KMS-11 (cell line): ENCODE data around the gene SMLR1.
A peak's percentile ranks its signal among the peaks of the same experiment; 100 is the strongest.

ENCODE experiments used
- H2AFZ ChIP-seq: fragments of 200-600 bp; sonication (generic); 2 replicates; pipeline ENCODE4 v1.6.1; 2016; ENCODE audit warnings: antibody characterized with exemption, mixed run types, low read depth
- H3K27ac ChIP-seq: fragments of 200-600 bp; sonication (generic); 2 replicates; pipeline ENCODE4 v1.6.1; 2016; ENCODE audit warnings: mild to moderate bottlenecking, mixed run types
- H3K27me3 ChIP-seq: fragments of 200-600 bp; sonication (generic); 2 replicates; pipeline ENCODE4 v1.6.1; 2017; ENCODE audit warnings: mild to moderate bottlenecking, low read depth, mixed run types, moderate library complexity; ENCODE audit not compliant: insufficient read depth
- H3K36me3 ChIP-seq: fragments of 200-600 bp; sonication (generic); 2 replicates; pipeline ENCODE4 v1.6.1; 2017; ENCODE audit warnings: mild to moderate bottlenecking, mixed run types; ENCODE audit not compliant: insufficient read depth
- H3K4me1 ChIP-seq: fragments of 200-600 bp; sonication (generic); 2 replicates; pipeline ENCODE4 v1.6.1; 2016; ENCODE audit warnings: mild to moderate bottlenecking, low read depth, mixed run types; ENCODE audit not compliant: poor library complexity, severe bottlenecking
- H3K4me2 ChIP-seq: fragments of 200-600 bp; sonication (generic); 2 replicates; pipeline ENCODE4 v1.7.0; 2016; ENCODE audit warnings: mild to moderate bottlenecking, mixed run types
- H3K4me3 ChIP-seq: fragments of 200-600 bp; sonication (generic); IDR thresholded peaks from 2 replicates; pipeline ENCODE4 v1.6.1; 2017; ENCODE audit warnings: low read depth, low read length, mixed read lengths; ENCODE audit not compliant: insufficient read depth
- H3K79me2 ChIP-seq: fragments of 200-600 bp; sonication (generic); 2 replicates; pipeline ENCODE4 v1.6.1; 2016; ENCODE audit warnings: low read depth, mixed run types; ENCODE audit not compliant: insufficient read depth
- H3K9ac ChIP-seq: fragments of 200-600 bp; sonication (generic); 2 replicates; pipeline ENCODE4 v1.6.1; 2016; ENCODE audit warnings: mild to moderate bottlenecking, mixed run types
- H4K20me1 ChIP-seq: fragments of 200-600 bp; sonication (generic); 2 replicates; pipeline ENCODE4 v1.6.1; 2016; ENCODE audit warnings: mild to moderate bottlenecking, mixed run types; ENCODE audit not compliant: insufficient read depth
- TF ChIP-seq, protein P1 (sequence below): fragments of 200-600 bp; sonication (generic); conservative IDR thresholded peaks from 2 replicates; pipeline ENCODE4 v1.6.1; 2017; ENCODE audit warnings: low read depth, mild to moderate bottlenecking, antibody characterized with exemption, low read length, moderate library complexity, mixed read lengths

Gene SMLR1

DNA sequence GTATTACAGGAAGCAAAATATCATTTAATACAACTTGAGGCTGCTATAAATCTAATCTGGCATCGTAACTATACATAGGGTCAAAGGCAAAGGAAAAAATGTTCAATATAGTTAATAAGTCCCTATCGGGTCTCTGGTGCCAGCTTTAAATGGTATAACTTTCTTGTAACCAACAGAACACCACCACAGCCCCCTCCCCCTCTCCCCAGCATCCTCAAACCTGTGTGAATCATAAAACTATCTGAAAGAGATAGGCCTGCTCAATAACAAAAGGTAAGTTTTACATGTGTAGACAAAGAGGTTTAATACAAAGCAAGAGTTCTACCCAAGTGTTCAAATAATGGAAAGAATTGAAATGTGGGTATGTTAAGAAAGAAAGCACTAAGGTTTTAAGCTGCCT lies 12.2 kb downstream of the SMLR1 start:
- H3K4me1 ChIP-seq, result peaks cover 8% of the 10 kb centered on the region
- H3K4me3 ChIP-seq, result no peak overlapping the region
- no peak overlapping the region for H2AFZ ChIP-seq
- no peak overlapping the region for H3K27ac ChIP-seq
- no peak overlapping the region for H3K4me2 ChIP-seq
- H3K79me2 ChIP-seq, result no peaks in the 10 kb centered on the region
- H4K20me1 ChIP-seq, result no peaks in the 10 kb centered on the region
- H3K9ac ChIP-seq, result no peak overlapping the region
- TF ChIP-seq, protein P1, sequence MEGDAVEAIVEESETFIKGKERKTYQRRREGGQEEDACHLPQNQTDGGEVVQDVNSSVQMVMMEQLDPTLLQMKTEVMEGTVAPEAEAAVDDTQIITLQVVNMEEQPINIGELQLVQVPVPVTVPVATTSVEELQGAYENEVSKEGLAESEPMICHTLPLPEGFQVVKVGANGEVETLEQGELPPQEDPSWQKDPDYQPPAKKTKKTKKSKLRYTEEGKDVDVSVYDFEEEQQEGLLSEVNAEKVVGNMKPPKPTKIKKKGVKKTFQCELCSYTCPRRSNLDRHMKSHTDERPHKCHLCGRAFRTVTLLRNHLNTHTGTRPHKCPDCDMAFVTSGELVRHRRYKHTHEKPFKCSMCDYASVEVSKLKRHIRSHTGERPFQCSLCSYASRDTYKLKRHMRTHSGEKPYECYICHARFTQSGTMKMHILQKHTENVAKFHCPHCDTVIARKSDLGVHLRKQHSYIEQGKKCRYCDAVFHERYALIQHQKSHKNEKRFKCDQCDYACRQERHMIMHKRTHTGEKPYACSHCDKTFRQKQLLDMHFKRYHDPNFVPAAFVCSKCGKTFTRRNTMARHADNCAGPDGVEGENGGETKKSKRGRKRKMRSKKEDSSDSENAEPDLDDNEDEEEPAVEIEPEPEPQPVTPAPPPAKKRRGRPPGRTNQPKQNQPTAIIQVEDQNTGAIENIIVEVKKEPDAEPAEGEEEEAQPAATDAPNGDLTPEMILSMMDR, result no peak
- no peaks in the 10 kb centered on the region for H3K27me3 ChIP-seq
- H3K36me3 ChIP-seq, result no peaks in the 10 kb centered on the region

DNA sequence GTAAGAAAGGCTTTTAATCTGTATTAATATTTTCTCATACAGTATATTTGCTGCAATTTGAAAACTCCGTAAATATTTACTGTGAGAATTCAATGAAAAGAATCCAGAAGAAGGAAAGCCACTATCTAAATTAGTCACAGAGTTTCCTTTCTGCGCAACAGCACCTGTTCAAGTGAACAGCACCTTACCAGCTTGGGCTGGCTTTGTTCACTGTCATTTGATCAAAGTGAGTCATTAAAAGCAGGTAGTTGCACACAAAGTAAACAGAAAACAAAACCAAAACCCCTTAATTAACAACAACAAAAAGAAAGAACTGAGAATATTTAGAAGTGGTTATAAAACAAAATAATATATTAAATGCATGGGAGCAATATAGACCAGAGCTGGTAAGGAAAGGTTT lies 12.8 kb downstream of the SMLR1 start:
- Histone ChIP-seq H4K20me1 (no peaks in the 10 kb centered on the region), H3K4me1 (peaks cover 8% of the 10 kb centered on the region), H3K9ac (no peak overlapping the region), H3K4me2 (no peak overlapping the region), H3K4me3 (no peak overlapping the region), H3K36me3 (no peaks in the 10 kb centered on the region), H3K27ac (no peak overlapping the region), H3K27me3 (no peaks in the 10 kb centered on the region), H2AFZ (no peak overlapping the region), H3K79me2 (no peaks in the 10 kb centered on the region)
- TF ChIP-seq, protein P1, result no peak

DNA sequence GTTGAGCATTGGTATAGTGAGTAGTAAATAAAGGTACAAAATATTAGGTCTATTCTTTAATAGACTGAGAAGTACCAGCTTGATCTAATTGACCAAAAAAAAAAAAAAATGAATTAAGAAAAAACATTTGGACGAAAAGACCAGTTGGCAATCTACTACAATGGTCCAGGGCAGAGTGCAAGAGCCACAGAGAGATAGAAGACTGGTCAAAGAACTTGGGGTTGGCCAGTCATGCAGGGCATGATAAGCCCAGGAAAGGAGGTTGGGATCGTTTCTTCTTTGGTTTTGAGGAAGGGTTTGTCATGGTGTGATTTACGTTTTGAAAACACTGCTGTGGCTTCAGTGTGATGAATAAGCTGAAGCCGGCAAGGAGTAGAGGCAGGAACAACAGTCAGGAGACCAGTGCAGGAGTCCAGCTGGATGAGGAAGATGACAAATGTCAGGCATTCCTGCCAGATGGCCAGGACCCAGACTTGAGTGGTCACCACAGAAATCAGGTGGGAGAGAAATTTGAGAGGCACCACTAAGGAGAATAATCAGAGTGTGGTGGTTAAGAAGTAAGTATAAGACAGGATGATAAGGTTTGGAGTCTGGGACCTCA lies 14.0 kb downstream of the SMLR1 start:
- Histone ChIP-seq H3K4me3 (no peak overlapping the region), H3K79me2 (no peaks in the 10 kb centered on the region), H3K36me3 (no peaks in the 10 kb centered on the region), H3K27me3 (no peaks in the 10 kb centered on the region), H3K4me2 (no peak overlapping the region), H3K4me1 (peaks cover 8% of the 10 kb centered on the region), H2AFZ (no peak overlapping the region), H4K20me1 (no peaks in the 10 kb centered on the region), H3K27ac (no peak overlapping the region), H3K9ac (no peak overlapping the region)
- TF ChIP-seq, protein P1, result no peak

DNA sequence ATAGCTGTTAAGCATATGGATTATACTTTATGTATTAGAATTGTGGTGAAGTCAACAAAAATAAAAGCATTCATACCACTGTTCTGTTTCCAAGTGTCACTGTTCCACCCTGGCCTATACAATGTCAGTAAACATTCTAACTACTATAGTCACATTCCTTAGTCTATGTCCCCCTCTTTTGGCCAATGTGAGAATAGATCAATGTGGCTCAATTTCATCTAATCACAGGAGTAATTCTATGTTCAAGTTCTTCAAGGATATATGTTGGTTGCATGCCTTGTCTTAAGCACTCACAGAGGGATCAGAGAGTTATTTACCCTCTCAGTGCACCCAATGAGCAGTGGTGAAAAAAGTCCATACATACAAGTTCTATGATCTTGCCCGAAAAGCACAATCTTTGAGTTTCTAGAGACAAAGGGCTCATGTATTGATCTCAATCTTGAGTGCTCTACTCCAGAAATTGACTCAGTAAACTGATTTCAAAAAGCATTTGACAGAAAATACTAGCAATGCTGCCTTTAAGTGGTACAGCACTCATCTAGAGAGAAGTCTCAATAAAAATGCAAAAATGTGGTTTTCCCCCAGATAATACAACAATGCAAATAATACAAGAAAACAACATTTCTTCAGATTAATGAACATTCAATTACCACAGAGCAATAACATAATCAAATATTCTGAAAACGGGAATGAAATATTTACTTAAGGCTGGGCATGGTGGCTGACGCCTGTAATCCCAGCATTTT lies 16.5 kb downstream of the SMLR1 start:
- Histone ChIP-seq H3K4me2 (no peak overlapping the region), H3K4me1 (peaks cover 11% of the 10 kb centered on the region), H3K79me2 (no peaks in the 10 kb centered on the region), H3K4me3 (no peak overlapping the region), H3K36me3 (no peaks in the 10 kb centered on the region), H2AFZ (no peak overlapping the region), H3K27me3 (no peaks in the 10 kb centered on the region), H3K27ac (no peak overlapping the region), H3K9ac (no peak overlapping the region), H4K20me1 (no peaks in the 10 kb centered on the region)
- TF ChIP-seq, protein P1, result peak; percentile 71
